ENCODE measurements around the gene PTPRK. TPM values are rescaled to one million over a fixed set of nuclear protein-coding genes. Genes with fewer than 3 reads are reported as not detected.

Gene PTPRK
- total RNA-seq, 1 experiment from 2014 or later, result 89.3 TPM

DNA sequence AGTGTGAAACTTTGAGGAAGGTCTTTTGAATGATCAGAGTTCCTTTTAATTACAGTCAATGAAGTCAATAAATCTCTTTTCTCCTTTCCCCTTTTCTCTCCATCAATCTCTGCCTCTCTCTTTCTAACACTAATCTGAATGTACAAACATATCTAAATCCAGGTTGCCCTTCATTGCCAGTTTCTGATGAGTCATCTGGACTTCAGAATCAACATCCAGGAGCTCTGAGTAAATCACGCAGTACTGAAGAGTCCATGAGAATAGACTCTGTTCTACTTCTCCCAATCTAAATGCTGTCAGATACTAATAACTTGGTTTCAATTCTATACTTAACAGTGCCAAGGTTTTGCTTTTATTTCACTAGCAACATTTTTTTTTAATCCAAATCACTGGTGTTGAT, 380.9 kb downstream of the PTPRK start:
- no peak overlapping the region for H3K27ac ChIP-seq
- H3K4me2 ChIP-seq, result no peak overlapping the region
- CTCF ChIA-PET, result no interaction called here
- peaks cover 10% of the 10 kb centered on the region for H3K4me1 ChIP-seq (replicated peaks; ENCODE audit: insufficient read depth)
- 0 out of 2 replicates have a peak, but pooled peaks cover 3% of the 10 kb centered on the region for H3K9me2 ChIP-seq (ENCODE audit: insufficient read depth)
- TF ChIP-seq EZH2 (IDR thresholded peaks at IDR 0.05; ENCODE audit: low read depth), result no peak
- TF ChIP-seq, protein P1, sequence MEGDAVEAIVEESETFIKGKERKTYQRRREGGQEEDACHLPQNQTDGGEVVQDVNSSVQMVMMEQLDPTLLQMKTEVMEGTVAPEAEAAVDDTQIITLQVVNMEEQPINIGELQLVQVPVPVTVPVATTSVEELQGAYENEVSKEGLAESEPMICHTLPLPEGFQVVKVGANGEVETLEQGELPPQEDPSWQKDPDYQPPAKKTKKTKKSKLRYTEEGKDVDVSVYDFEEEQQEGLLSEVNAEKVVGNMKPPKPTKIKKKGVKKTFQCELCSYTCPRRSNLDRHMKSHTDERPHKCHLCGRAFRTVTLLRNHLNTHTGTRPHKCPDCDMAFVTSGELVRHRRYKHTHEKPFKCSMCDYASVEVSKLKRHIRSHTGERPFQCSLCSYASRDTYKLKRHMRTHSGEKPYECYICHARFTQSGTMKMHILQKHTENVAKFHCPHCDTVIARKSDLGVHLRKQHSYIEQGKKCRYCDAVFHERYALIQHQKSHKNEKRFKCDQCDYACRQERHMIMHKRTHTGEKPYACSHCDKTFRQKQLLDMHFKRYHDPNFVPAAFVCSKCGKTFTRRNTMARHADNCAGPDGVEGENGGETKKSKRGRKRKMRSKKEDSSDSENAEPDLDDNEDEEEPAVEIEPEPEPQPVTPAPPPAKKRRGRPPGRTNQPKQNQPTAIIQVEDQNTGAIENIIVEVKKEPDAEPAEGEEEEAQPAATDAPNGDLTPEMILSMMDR (conservative IDR thresholded peaks at IDR 0.05), result no peak
- H3K4me3 ChIP-seq, result no peak overlapping the region
- H2AFZ ChIP-seq, result no peak overlapping the region
- no peaks in the 10 kb centered on the region for H3K9me3 ChIP-seq (ENCODE audit: insufficient read depth, low read depth)
- H3F3A ChIP-seq (ENCODE audit: insufficient read depth, low read depth), result no peaks in the 10 kb centered on the region; the same call in 1 of the 2 replicates
- BruUV-seq (replicated peaks), result no TSS peak
- no peaks in the 10 kb centered on the region for H4K20me1 ChIP-seq (ENCODE audit: insufficient read depth)
- H3K27me3 ChIP-seq (ENCODE audit: insufficient read depth, low read depth), result no peaks in the 10 kb centered on the region
- no peaks in the 10 kb centered on the region for H3K36me3 ChIP-seq (ENCODE audit: low read depth)
- intact Hi-C loops (cut with micrococcal nuclease; ENCODE audit: unreplicated experiment), result no loop called here
- POLR2A ChIA-PET (ENCODE audit: unreplicated experiment), result interaction anchor here (0.6 kb wide), 1 partner anchor 187 kb away, joined by 5 read pairs; no protein-coding TSS in a partner anchor
- 0 out of 2 replicates have a peak, but pooled peaks cover under 1% of the 10 kb centered on the region for H3K79me2 ChIP-seq (ENCODE audit: low read depth)
- no peak for DNase-seq

DNA sequence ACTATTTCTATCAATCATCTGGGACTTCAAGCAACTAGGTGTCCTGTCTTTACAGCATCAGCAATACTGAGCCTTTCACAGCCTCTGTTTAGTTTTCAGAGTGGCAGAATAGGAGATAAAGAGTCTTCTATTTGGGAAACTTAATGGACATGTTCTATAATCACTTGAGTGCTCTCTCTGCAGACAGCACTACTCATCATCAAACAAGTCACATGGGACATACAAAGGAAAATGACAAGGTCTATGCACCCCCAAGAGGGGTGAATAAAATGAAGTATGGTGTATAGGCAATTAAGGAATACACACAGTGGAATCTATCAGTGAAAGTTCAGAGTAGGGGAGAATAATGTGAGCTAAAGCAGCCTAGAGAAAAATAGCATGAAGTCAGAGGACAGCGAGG, 381.7 kb downstream of the PTPRK start:
- no peak overlapping the region for H3K27ac ChIP-seq
- ChIA-PET CTCF (no interaction called here), POLR2A (ENCODE audit: unreplicated experiment) (no interaction called here)
- H3K27me3 ChIP-seq (ENCODE audit: insufficient read depth, low read depth), result no peaks in the 10 kb centered on the region
- intact Hi-C loops (cut with micrococcal nuclease; ENCODE audit: unreplicated experiment), result no loop called here
- no peaks in the 10 kb centered on the region for H3K36me3 ChIP-seq (ENCODE audit: low read depth)
- no peak overlapping the region for H3K4me3 ChIP-seq
- no peaks in the 10 kb centered on the region for H4K20me1 ChIP-seq (ENCODE audit: insufficient read depth)
- H3F3A ChIP-seq (ENCODE audit: insufficient read depth, low read depth), result no peaks in the 10 kb centered on the region; the same call in 1 of the 2 replicates
- no peak overlapping the region for H3K4me2 ChIP-seq
- no peak overlapping the region for H2AFZ ChIP-seq
- H3K4me1 ChIP-seq (replicated peaks; ENCODE audit: insufficient read depth), result peaks cover 12% of the 10 kb centered on the region
- 0 out of 2 replicates have a peak, but pooled peaks cover 3% of the 10 kb centered on the region for H3K9me2 ChIP-seq (ENCODE audit: insufficient read depth)
- no peak for TF ChIP-seq EZH2 (IDR thresholded peaks at IDR 0.05; ENCODE audit: low read depth)
- TF ChIP-seq, protein P1 (conservative IDR thresholded peaks at IDR 0.05), result no peak
- no TSS peak for BruUV-seq (replicated peaks)
- H3K79me2 ChIP-seq (ENCODE audit: low read depth), result 0 out of 2 replicates have a peak, but pooled peaks cover 6% of the 10 kb centered on the region
- no peak for DNase-seq
- H3K9me3 ChIP-seq (ENCODE audit: insufficient read depth, low read depth), result no peaks in the 10 kb centered on the region

DNA sequence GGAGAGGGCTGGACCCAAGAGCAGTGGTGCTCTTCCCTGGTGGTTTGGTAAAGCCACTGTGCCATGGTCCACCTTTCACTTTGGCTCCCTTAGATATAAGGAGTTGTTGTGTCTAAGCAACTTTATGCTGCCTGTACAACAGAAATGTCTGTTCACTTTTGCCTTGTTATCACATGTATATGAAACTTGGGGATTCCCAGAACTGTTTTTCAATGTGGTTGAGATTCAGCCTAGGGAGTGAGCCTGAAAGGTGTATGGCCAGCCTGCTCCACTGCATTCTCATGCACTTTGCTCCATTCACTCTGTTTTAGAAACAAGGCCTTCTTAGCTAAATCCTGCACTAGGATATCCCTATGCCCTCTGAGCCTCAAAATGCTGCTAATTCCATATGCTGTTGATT, 385.1 kb downstream of the PTPRK start:
- H3K27ac ChIP-seq, result peak overlapping the region; percentile 11; the same call in 1 of the 2 replicates
- no peaks in the 10 kb centered on the region for H3F3A ChIP-seq (ENCODE audit: insufficient read depth, low read depth)
- H3K79me2 ChIP-seq (ENCODE audit: low read depth), result 0 out of 2 replicates have a peak, but pooled peaks cover 6% of the 10 kb centered on the region
- DNase-seq, result no peak
- no peaks in the 10 kb centered on the region for H3K9me2 ChIP-seq (ENCODE audit: insufficient read depth)
- no peak overlapping the region for H2AFZ ChIP-seq
- intact Hi-C loops (cut with micrococcal nuclease; ENCODE audit: unreplicated experiment), result no loop called here
- no peaks in the 10 kb centered on the region for H3K27me3 ChIP-seq (ENCODE audit: insufficient read depth, low read depth)
- ChIA-PET CTCF (no interaction called here), POLR2A (ENCODE audit: unreplicated experiment) (no interaction called here)
- no peaks in the 10 kb centered on the region for H4K20me1 ChIP-seq (ENCODE audit: insufficient read depth)
- H3K4me3 ChIP-seq, result no peak overlapping the region
- H3K4me1 ChIP-seq (replicated peaks; ENCODE audit: insufficient read depth), result peaks cover 12% of the 10 kb centered on the region
- no peaks in the 10 kb centered on the region for H3K9me3 ChIP-seq (ENCODE audit: insufficient read depth, low read depth)
- no peak overlapping the region for H3K4me2 ChIP-seq
- no TSS peak for BruUV-seq (replicated peaks)
- no peaks in the 10 kb centered on the region for H3K36me3 ChIP-seq (ENCODE audit: low read depth)
- TF ChIP-seq EZH2 (IDR thresholded peaks at IDR 0.05; ENCODE audit: low read depth), result no peak
- TF ChIP-seq, protein P1 (conservative IDR thresholded peaks at IDR 0.05), result no peak
